Measurements from ENCODE around the gene RELB.

Gene RELB

GRCh38 chr19:45050036-45050435 is 48.8 kb downstream of the RELB start:
- DNase-seq: no peak
- no peak for TF ChIP-seq EZH2 (IDR thresholded peaks at IDR 0.05; ENCODE audit: borderline replicate concordance, low read depth, low read length, severe bottlenecking)
- TF ChIP-seq CTCF (IDR thresholded peaks at IDR 0.05; ENCODE audit: borderline replicate concordance, extremely low read depth, low read length, poor library complexity, severe bottlenecking): no peak
- no peak overlapping the region for H2AFZ ChIP-seq (ENCODE audit: low read depth, low read length)
- no peaks in the 10 kb centered on the region for H3K27me3 ChIP-seq (ENCODE audit: insufficient read depth, low read length, poor library complexity)
- no peak overlapping the region for H3K4me2 ChIP-seq (ENCODE audit: insufficient read depth, low read length)
- H3K36me3 ChIP-seq (ENCODE audit: insufficient read depth, low read length): peaks cover 67% of the 10 kb centered on the region
- no peak for ATAC-seq (ENCODE audit: insufficient read depth, low read depth)
- no peak overlapping the region for H3K9ac ChIP-seq (ENCODE audit: low read depth, low read length)
- H3K27ac ChIP-seq (ENCODE audit: low read length): no peak overlapping the region
- no peaks in the 10 kb centered on the region for H3K4me1 ChIP-seq (ENCODE audit: insufficient read depth, low read length)
- no peak overlapping the region for H3K4me3 ChIP-seq (ENCODE audit: low read depth in 1 of 2, low read length in 2 of 2)
- H4K20me1 ChIP-seq (ENCODE audit: insufficient read depth, low read length): peaks cover 78% of the 10 kb centered on the region
- H3K79me2 ChIP-seq (ENCODE audit: insufficient read depth, low read length): peaks cover 84% of the 10 kb centered on the region
- H3K9me3 ChIP-seq (ENCODE audit: insufficient read depth, low read length, severe bottlenecking): no peaks in the 10 kb centered on the region

GRCh38 chr19:45051929-45052579 is 50.8 kb downstream of the RELB start:
- peaks cover 72% of the 10 kb centered on the region for H4K20me1 ChIP-seq (ENCODE audit: insufficient read depth, low read length)
- ATAC-seq (ENCODE audit: insufficient read depth, low read depth) (no peak), DNase-seq (no peak)
- H3K27me3 ChIP-seq (ENCODE audit: insufficient read depth, low read length, poor library complexity): no peaks in the 10 kb centered on the region
- no peaks in the 10 kb centered on the region for H3K4me1 ChIP-seq (ENCODE audit: insufficient read depth, low read length)
- H3K9me3 ChIP-seq (ENCODE audit: insufficient read depth, low read length, severe bottlenecking): no peaks in the 10 kb centered on the region
- no peak for TF ChIP-seq CTCF (IDR thresholded peaks at IDR 0.05; ENCODE audit: borderline replicate concordance, extremely low read depth, low read length, poor library complexity, severe bottlenecking)
- no peak for TF ChIP-seq EZH2 (IDR thresholded peaks at IDR 0.05; ENCODE audit: borderline replicate concordance, low read depth, low read length, severe bottlenecking)
- peaks cover 67% of the 10 kb centered on the region for H3K79me2 ChIP-seq (ENCODE audit: insufficient read depth, low read length)
- H3K36me3 ChIP-seq (ENCODE audit: insufficient read depth, low read length): peaks cover 66% of the 10 kb centered on the region
- H2AFZ ChIP-seq (ENCODE audit: low read depth, low read length): no peak overlapping the region
- H3K4me3 ChIP-seq (ENCODE audit: low read depth in 1 of 2, low read length in 2 of 2): no peak overlapping the region
- no peak overlapping the region for H3K4me2 ChIP-seq (ENCODE audit: insufficient read depth, low read length)
- H3K27ac ChIP-seq (ENCODE audit: low read length): no peak overlapping the region
- H3K9ac ChIP-seq (ENCODE audit: low read depth, low read length): no peak overlapping the region

- TF ChIP-seq CTCF (IDR thresholded peaks at IDR 0.05; ENCODE audit: borderline replicate concordance, extremely low read depth, low read length, poor library complexity, severe bottlenecking): no peak
- no peak for TF ChIP-seq EZH2 (IDR thresholded peaks at IDR 0.05; ENCODE audit: borderline replicate concordance, low read depth, low read length, severe bottlenecking)
- no peak overlapping the region for H3K9ac ChIP-seq (ENCODE audit: low read depth, low read length)
- H3K4me2 ChIP-seq (ENCODE audit: insufficient read depth, low read length): no peak overlapping the region
- H3K36me3 ChIP-seq (ENCODE audit: insufficient read depth, low read length): peaks cover 93% of the 10 kb centered on the region
- DNase-seq (no peak), ATAC-seq (ENCODE audit: insufficient read depth, low read depth) (no peak)
- no peaks in the 10 kb centered on the region for H3K27me3 ChIP-seq (ENCODE audit: insufficient read depth, low read length, poor library complexity)
- no peak overlapping the region for H3K27ac ChIP-seq (ENCODE audit: low read length)
- H3K9me3 ChIP-seq (ENCODE audit: insufficient read depth, low read length, severe bottlenecking): no peaks in the 10 kb centered on the region
- no peak overlapping the region for H2AFZ ChIP-seq (ENCODE audit: low read depth, low read length)
- peaks cover 65% of the 10 kb centered on the region for H4K20me1 ChIP-seq (ENCODE audit: insufficient read depth, low read length)
- no peak overlapping the region for H3K4me3 ChIP-seq (ENCODE audit: low read depth in 1 of 2, low read length in 2 of 2)
- no peaks in the 10 kb centered on the region for H3K4me1 ChIP-seq (ENCODE audit: insufficient read depth, low read length)
- H3K79me2 ChIP-seq (ENCODE audit: insufficient read depth, low read length): peaks cover 23% of the 10 kb centered on the region
Measured at GRCh38 chr19:45056831-45057230, 55.6 kb downstream of the RELB start.
